ENCODE measurements around the gene SNPH. TPM values are rescaled to one million over a fixed set of nuclear protein-coding genes. Genes with fewer than 3 reads are reported as not detected.

The SNPH gene
- total and polyA plus RNA-seq, 2 of the 8 experiments (the other 6 are each of a cell fraction or from before 2014, with no cell fraction given) = 0.98 to 4.9 TPM

GRCh38 chr20:1245578-1245977 lies 20.5 kb upstream of the SNPH start (continued):
- TF ChIP-seq NANOG (IDR thresholded peaks at IDR 0.05; ENCODE audit: insufficient read depth, low read depth, low read length, poor library complexity, severe bottlenecking) (no peak), SIX5 (IDR thresholded peaks at IDR 0.05; ENCODE audit: low read depth, low read length) (no peak), SP4 (IDR thresholded peaks at IDR 0.05; ENCODE audit: low read length) (no peak), KDM1A (IDR thresholded peaks at IDR 0.05; ENCODE audit: borderline replicate concordance, low read length) (no peak), GABPA (IDR thresholded peaks at IDR 0.05; ENCODE audit: borderline replicate concordance, insufficient read depth, low read length) (no peak), TEAD4 (IDR thresholded peaks at IDR 0.05; ENCODE audit: low read depth, low read length) (no peak), CBX5 (IDR thresholded peaks at IDR 0.05; ENCODE audit: low read depth, low read length) (no peak), RBBP5 (IDR thresholded peaks at IDR 0.05; ENCODE audit: borderline replicate concordance, low read depth, low read length) (no peak), CBX8 (IDR thresholded peaks at IDR 0.05; ENCODE audit: borderline replicate concordance, low read depth, low read length) (no peak)

Measured in H1 (cell line).